H1 (cell line): ENCODE data around the gene DGKH. TPM values are rescaled to one million over a fixed set of nuclear protein-coding genes. Genes with fewer than 3 reads are reported as not detected.

Experiments
- CTCF ChIA-PET: fragments of 300-600 bp; sonication (Branson Sonifier 250); formaldehyde crosslinking; loops from one replicate; lab custom pipeline; 2021; ENCODE audit not compliant: partially characterized antibody; lab: Charles Lee
- POLR2A ChIA-PET: fragments of 300-600 bp; sonication (Branson Sonifier 250); formaldehyde crosslinking; loops from one replicate; lab custom pipeline; 2021; ENCODE audit warnings: inconsistent platforms; ENCODE audit not compliant: partially characterized antibody; lab: Charles Lee
- DNase-seq, 2 experiments: peaks; one replicate each; pipeline versions ENCODE4 v3.0.0 to v3.0.0-alpha.2; 2010 to 2022; ENCODE audit warnings: low spot score in 2 of 2, low read depth in 1 of 2, mixed read lengths in 1 of 2
- FAIRE-seq: peaks from 2 replicates; lab custom pipeline; 2011; peaks lifted over from hg19 to GRCh38; lab: Jason Lieb, UNC
- H2AFZ ChIP-seq: 2 replicates; pipeline ENCODE4 v1.8.1; 2012; ENCODE audit warnings: low read length, inconsistent platforms
- H2AK5ac ChIP-seq: 2 replicates; pipeline ENCODE4 v1.6.1; 2013; ENCODE audit warnings: low read depth, low read length
- H2BK120ac ChIP-seq: replicated peaks from 2 replicates; pipeline ENCODE3; 2013; ENCODE audit warnings: low read depth, low read length, inconsistent platforms
- H2BK12ac ChIP-seq: 2 replicates; pipeline ENCODE4 v1.6.1; 2013; ENCODE audit warnings: low read depth, low read length
- H2BK15ac ChIP-seq: 2 replicates; pipeline ENCODE4 v1.6.1; 2013; ENCODE audit warnings: low read length
- H2BK20ac ChIP-seq: 2 replicates; pipeline ENCODE4 v1.6.1; 2013; ENCODE audit warnings: low read length
- H2BK5ac ChIP-seq: 2 replicates; pipeline ENCODE4 v1.6.1; 2013; ENCODE audit warnings: low read depth, low read length
- H3K14ac ChIP-seq: 2 replicates; pipeline ENCODE4 v1.6.1; 2013; ENCODE audit warnings: inconsistent platforms; ENCODE audit not compliant: insufficient read length
- H3K18ac ChIP-seq: 2 replicates; pipeline ENCODE4 v1.6.1; 2013; ENCODE audit warnings: low read length; ENCODE audit errors: extremely low read depth
- H3K23ac ChIP-seq: 2 replicates; pipeline ENCODE4 v1.6.1; 2013; ENCODE audit warnings: inconsistent platforms; ENCODE audit not compliant: insufficient read length
- H3K23me2 ChIP-seq: 2 replicates; pipeline ENCODE4 v1.6.1; 2013; ENCODE audit warnings: low read depth, low read length
- H3K27ac ChIP-seq: 2 replicates; pipeline ENCODE4 v1.6.1; 2011; ENCODE audit warnings: low read depth, low read length, inconsistent platforms
- H3K27me3 ChIP-seq, 4 experiments: replicated peaks in 1 of 4; 1 replicate in 1 of 4; 2 replicates in 3 of 4; pipeline versions ENCODE4 v1.6.1 to v1.8.1; 2011 to 2013; ENCODE audit warnings: low read length in 3 of 4, mild to moderate bottlenecking in 3 of 4, inconsistent platforms in 2 of 4, mixed read lengths in 2 of 4, moderate library complexity in 1 of 4; ENCODE audit not compliant: control insufficient read depth in 3 of 4, insufficient read depth in 3 of 4; ENCODE audit errors: extremely low read depth in 1 of 4
- H3K36me3 ChIP-seq, 4 experiments: 2 replicates each; pipeline versions ENCODE4 v1.6.1 to v1.8.1; 2011 to 2013; ENCODE audit warnings: mild to moderate bottlenecking in 4 of 4, low read length in 3 of 4, moderate library complexity in 2 of 4, control low read depth in 1 of 4, inconsistent platforms in 1 of 4; ENCODE audit not compliant: insufficient read depth in 4 of 4, control insufficient read depth in 2 of 4
- H3K4ac ChIP-seq: replicated peaks from 2 replicates; pipeline ENCODE3; 2013; ENCODE audit warnings: low read length, low read depth, mixed read lengths, inconsistent platforms; ENCODE audit not compliant: insufficient read length
- H3K4me1 ChIP-seq, 4 experiments: replicated peaks in 1 of 4; 1 replicate in 1 of 4; 2 replicates in 3 of 4; pipeline versions ENCODE4 v1.6.1 to v1.8.1; 2011 to 2013; ENCODE audit warnings: low read length in 3 of 4, inconsistent platforms in 2 of 4, mixed read lengths in 1 of 4; ENCODE audit not compliant: insufficient read depth in 4 of 4, control insufficient read depth in 3 of 4
- H3K4me2 ChIP-seq, 2 experiments: 2 replicates each; pipeline versions ENCODE4 v1.6.1 to v1.8.1; 2011 to 2013; ENCODE audit warnings: low read depth in 2 of 2, low read length in 2 of 2, control low read depth in 1 of 2, inconsistent platforms in 1 of 2, mild to moderate bottlenecking in 1 of 2; ENCODE audit not compliant: insufficient read depth in 1 of 2
- H3K4me3 ChIP-seq, 4 experiments: fragments of 200-600, 300-600 bp in 1 of 4; sonication (generic), shearing (Covaris generic), sonication (Bioruptor Twin) in 1 of 4; 2 replicates each; pipeline versions ENCODE4 v1.5.1 to v1.8.1; 2011 to 2016; ENCODE audit warnings: low read length in 4 of 4, low read depth in 3 of 4, control low read depth in 2 of 4, inconsistent platforms in 2 of 4, mild to moderate bottlenecking in 2 of 4, mixed read lengths in 1 of 4, moderate library complexity in 1 of 4; ENCODE audit not compliant: insufficient read depth in 2 of 4; ENCODE audit errors: extremely low read depth in 1 of 4
- H3K56ac ChIP-seq: replicated peaks from 2 replicates; pipeline ENCODE3; 2013; ENCODE audit warnings: low read depth, mild to moderate bottlenecking, mixed read lengths, low read length, inconsistent platforms; ENCODE audit not compliant: insufficient read length
- H3K79me1 ChIP-seq: 2 replicates; pipeline ENCODE4 v1.6.1; 2013; ENCODE audit warnings: low read depth, low read length, control low read depth
- H3K79me2 ChIP-seq, 2 experiments: 2 replicates each; pipeline versions ENCODE4 v1.6.1 to v1.8.1; 2012 to 2013; ENCODE audit warnings: low read length in 2 of 2, mild to moderate bottlenecking in 2 of 2, inconsistent platforms in 1 of 2; ENCODE audit not compliant: insufficient read depth in 2 of 2, control insufficient read depth in 1 of 2
- H3K9ac ChIP-seq, 4 experiments: replicated peaks in 1 of 4; 1 replicate in 1 of 4; 2 replicates in 3 of 4; pipeline versions ENCODE4 v1.6.1 to v1.8.1; 2011 to 2013; ENCODE audit warnings: low read depth in 3 of 4, low read length in 3 of 4, control low read depth in 2 of 4, mild to moderate bottlenecking in 2 of 4, moderate library complexity in 2 of 4, inconsistent platforms in 1 of 4; ENCODE audit errors: extremely low read depth in 1 of 4
- H3K9me3 ChIP-seq, 2 experiments: 2 replicates each; pipeline versions ENCODE4 v1.6.1 to v1.8.1; 2012 to 2013; ENCODE audit warnings: mild to moderate bottlenecking in 2 of 2, moderate library complexity in 2 of 2, control low read depth in 1 of 2, inconsistent platforms in 1 of 2, low read depth in 1 of 2, low read length in 1 of 2, mixed read lengths in 1 of 2; ENCODE audit not compliant: insufficient read depth in 2 of 2
- H4K20me1 ChIP-seq, 2 experiments: replicated peaks in 1 of 2; 2 replicates each; pipeline versions ENCODE3 to v1.8.1; 2011 to 2013; ENCODE audit warnings: inconsistent platforms in 2 of 2, low read length in 2 of 2, mild to moderate bottlenecking in 1 of 2; ENCODE audit not compliant: insufficient read depth in 2 of 2, control insufficient read depth in 1 of 2
- H4K5ac ChIP-seq: 2 replicates; pipeline ENCODE4 v1.6.1; 2013; ENCODE audit warnings: low read length, low read depth, mixed read lengths, inconsistent platforms; ENCODE audit not compliant: insufficient read length
- H4K8ac ChIP-seq: 2 replicates; pipeline ENCODE4 v1.8.0; 2013; ENCODE audit warnings: mild to moderate bottlenecking, moderate library complexity, low read length, inconsistent platforms; ENCODE audit not compliant: insufficient read depth; ENCODE audit errors: extremely low read depth
- H4K91ac ChIP-seq: replicated peaks from 2 replicates; pipeline ENCODE3; 2013; ENCODE audit warnings: low read length, mixed read lengths, inconsistent platforms; ENCODE audit not compliant: insufficient read length
- ASH2L ChIP-seq: fragments of 200-600, 300-600 bp; sonication (generic); IDR thresholded peaks from one replicate; pipeline ENCODE4 v1.7.1; 2017; ENCODE audit warnings: low read length
- EGR1 ChIP-seq: IDR thresholded peaks from 2 replicates; pipeline ENCODE4 v1.6.1; 2011; ENCODE audit warnings: low read depth, low read length, borderline replicate concordance
- HDAC6 ChIP-seq: IDR thresholded peaks from one replicate; pipeline ENCODE4 v1.7.1; 2012; ENCODE audit warnings: low read depth, mild to moderate bottlenecking, inconsistent platforms, low read length, moderate library complexity
- POLR2A ChIP-seq, 2 experiments: IDR thresholded peaks; 1 replicate in 1 of 2; 2 replicates in 1 of 2; pipeline ENCODE4 v1.6.1; 2011; ENCODE audit warnings: low read depth in 2 of 2, low read length in 2 of 2, mild to moderate bottlenecking in 2 of 2; ENCODE audit errors: control extremely low read depth in 1 of 2
- RBBP5 ChIP-seq: IDR thresholded peaks from 2 replicates; pipeline ENCODE4 v1.7.1; 2012; ENCODE audit warnings: low read depth, mild to moderate bottlenecking, inconsistent platforms, low read length, moderate library complexity, borderline replicate concordance
- RNF2 ChIP-seq: fragments of 200-900, 300-1000 bp; sonication (generic); IDR thresholded peaks from 2 replicates; pipeline ENCODE4 v1.7.1; 2016; ENCODE audit warnings: borderline replicate concordance, low read depth, mild to moderate bottlenecking, antibody characterized with exemption, low read length; ENCODE audit not compliant: poor library complexity, severe bottlenecking; ENCODE audit errors: missing control alignments
- TAF1 ChIP-seq: IDR thresholded peaks from 2 replicates; pipeline ENCODE4 v1.6.1; 2011; ENCODE audit warnings: mild to moderate bottlenecking, low read depth, low read length
- TBP ChIP-seq: IDR thresholded peaks from 2 replicates; pipeline ENCODE4 v1.6.1; 2011; ENCODE audit warnings: low read depth, low read length, improper control_type of control experiment
- WGBS, 2 experiments: shearing (Covaris generic) in 1 of 2; methylation state at CpG; one replicate each; pipeline versions ENCODE4 v1.1.6 to v1.1.7; 2013 to 2015; ENCODE audit warnings: low lambda C conversion rate in 2 of 2, mixed read lengths in 2 of 2, inconsistent platforms in 1 of 2, low coverage in 1 of 2, missing lambda C conversion rate in 1 of 2; ENCODE audit not compliant: insufficient replicate concordance in 2 of 2, insufficient coverage in 1 of 2, insufficient read length in 1 of 2; ENCODE audit errors: extremely low coverage in 1 of 2, missing lambda C conversion rate in 1 of 2; 5-methylcytosine and 5-hydroxymethylcytosine counted together
- polyA plus RNA-seq, 7 experiments: library from polyadenylated mRNA; depleted of rRNA in 3 of 7; stranded (reverse) in 5 of 7; unstranded in 2 of 7; fragments of >200 nt in 5 of 7; fragments of 200-250 nt in 2 of 7; gene quantifications; 1 replicate in 5 of 7; 2 replicates in 1 of 7; 4 replicates in 1 of 7; pipeline versions ENCODE4 v1.2.1 to v1.2.3, GENCODE V29; 2011 to 2013; ENCODE audit warnings: missing spikeins in 2 of 7, mixed read lengths in 2 of 7
- total RNA-seq: library from RNA; stranded (reverse); fragmentation: NEBNext Ultra II Directional; extraction: Animal tissue kit (Norgen Biotek cat#: 25700); gene quantifications from 2 replicates; pipeline ENCODE4 v1.2.1, GENCODE V29; 2021
- TF ChIP-seq, protein P1 (sequence below): IDR thresholded peaks from 2 replicates; pipeline ENCODE4 v1.6.1; 2011; ENCODE audit warnings: low read length, improper control_type of control experiment

The DGKH gene
- total and polyA plus RNA-seq, 2 of the 8 experiments (the other 6 are each of a cell fraction or from before 2014, with no cell fraction given), result 2.1 to 7.9 TPM

DNA sequence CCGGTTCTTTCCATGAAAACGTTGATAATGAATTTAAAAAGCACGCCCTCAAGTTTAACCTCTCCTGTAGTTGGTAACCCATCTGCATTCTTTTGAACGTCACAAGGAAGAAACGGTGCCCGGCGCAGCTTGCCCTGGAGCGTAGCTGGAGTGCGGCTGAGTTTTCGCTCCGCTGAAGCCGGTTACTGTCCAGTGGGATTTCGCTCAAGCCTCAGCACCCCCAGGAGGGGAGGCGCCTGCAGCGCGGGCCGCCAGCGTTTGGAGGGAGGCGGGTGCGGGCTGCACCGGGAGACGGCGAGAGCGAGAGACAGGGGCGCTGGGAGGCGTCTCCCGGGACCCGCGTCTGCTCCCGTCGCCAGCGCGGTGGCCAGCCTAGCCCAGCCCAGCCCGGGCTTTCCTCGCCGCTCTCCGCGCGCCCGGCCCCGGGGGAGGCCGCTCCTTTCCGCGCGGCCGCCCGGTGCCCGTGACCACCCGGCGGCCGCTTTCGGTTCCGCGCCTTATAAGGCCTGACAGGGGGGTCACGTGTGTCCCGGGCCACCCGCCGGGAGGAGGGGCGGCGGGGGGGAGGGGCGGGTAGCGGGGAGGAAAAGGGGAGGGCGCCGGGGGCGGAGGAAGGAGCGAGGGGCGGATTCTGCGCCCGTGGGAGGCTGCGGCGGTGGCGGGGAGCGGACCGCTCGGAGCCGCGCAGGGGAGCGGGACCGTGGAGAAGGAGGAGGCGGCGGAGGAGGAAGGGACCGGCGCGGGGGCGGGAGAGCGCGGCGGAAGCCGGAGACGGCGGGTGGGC lies 8.3 kb upstream of the DGKH start:
- Histone ChIP-seq H2AK5ac (no peak overlapping the region), H2BK20ac (no peak overlapping the region), H3K56ac (no peak overlapping the region), H4K8ac (0 out of 2 replicates have a peak overlapping the region, but pooled peaks have one; percentile 72), H2BK15ac (no peak overlapping the region), H3K4me2 (peak overlapping the region; percentile 80 to 95), H3K27ac (no peak overlapping the region; the same call in 1 of the 2 replicates), H3K14ac (no peak overlapping the region), H3K79me1 (no peaks in the 10 kb centered on the region), H3K4me3 (peak overlapping the region; percentile 65 to 87 (median 72)), H3K4ac (no peak overlapping the region), H3K23ac (no peak overlapping the region), H3K9me3 (no peaks in the 10 kb centered on the region; a peak in 1 of 4 replicates), H2BK5ac (no peak overlapping the region), H3K18ac (peak overlapping the region; percentile 63; the same call in 1 of the 2 replicates), H3K27me3 (peaks cover 6 to 30% (median 18%) of the 10 kb centered on the region in 4 experiments), H3K79me2 (peaks cover 0 to 15% of the 10 kb centered on the region in 2 experiments; a peak in 2 of 4 replicates), H4K5ac (no peak overlapping the region), H3K36me3 (no peaks in the 10 kb centered on the region), H4K91ac (no peak overlapping the region), H2AFZ (peak overlapping the region; percentile 54; the same call in 1 of the 2 replicates), H3K4me1 (no peaks in the 10 kb centered on the region), H3K9ac (peak overlapping the region; percentile 13 to 91 (median 40); a peak in 6 of 7 replicates), H2BK120ac (no peak overlapping the region), H3K23me2 (peaks cover 17% of the 10 kb centered on the region), H4K20me1 (peaks cover 4 to 7% of the 10 kb centered on the region in 2 experiments), H2BK12ac (peak overlapping the region; percentile 2; the same call in 1 of the 2 replicates)
- POLR2A ChIA-PET, result interaction anchor here (0.7 to 1.9 kb wide), 5 partner anchors 8 to 80 kb away, joined by 3 to 8 read pairs (median 4); partner anchors contain the start of genes DGKH and VWA8
- CTCF ChIA-PET, result interaction anchor here (1.7 to 2.3 kb wide), 2 partner anchors 43 to 76 kb away, joined by 3 to 5 read pairs; no protein-coding TSS in a partner anchor
- DNase-seq (peak in 1 of 2 experiments; percentile 85), FAIRE-seq (no peak)
- 1% methylated on average over 39 of the region's 91 CpGs; no CpG with 5 or more reads in 1 of the 2 experiments for WGBS, 2 experiments
- TF ChIP-seq RNF2 (peak; percentile 13), EGR1 (peak; percentile 22; the same call in 1 of the 2 replicates), TAF1 (peak; percentile 53; the same call in 1 of the 2 replicates), RBBP5 (0 out of 2 replicates have a peak, but pooled peaks have one; percentile 52), TBP (peak; percentile 65; the same call in 1 of the 2 replicates), POLR2A (IDR thresholded peaks at IDR 0.05; ENCODE audit: control extremely low read depth in 1 of 2, low read depth in 2 of 2, low read length in 2 of 2) (peak in 1 of 2 experiments; percentile 74; a peak in 2 of 3 replicates), HDAC6 (no peak), ASH2L (peak; percentile 73)
- TF ChIP-seq, protein P1, sequence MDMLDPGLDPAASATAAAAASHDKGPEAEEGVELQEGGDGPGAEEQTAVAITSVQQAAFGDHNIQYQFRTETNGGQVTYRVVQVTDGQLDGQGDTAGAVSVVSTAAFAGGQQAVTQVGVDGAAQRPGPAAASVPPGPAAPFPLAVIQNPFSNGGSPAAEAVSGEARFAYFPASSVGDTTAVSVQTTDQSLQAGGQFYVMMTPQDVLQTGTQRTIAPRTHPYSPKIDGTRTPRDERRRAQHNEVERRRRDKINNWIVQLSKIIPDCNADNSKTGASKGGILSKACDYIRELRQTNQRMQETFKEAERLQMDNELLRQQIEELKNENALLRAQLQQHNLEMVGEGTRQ, result peak; percentile 55
